Fibroblast of skin of left quadriceps (primary cell): ENCODE data around the gene TAP1.

ENCODE experiments used
- DNase-seq, 2 experiments: peaks; one replicate each; pipeline ENCODE4 v3.0.0-alpha.2; 2013; ENCODE audit warnings: low read depth in 2 of 2

Gene TAP1

GRCh38 chr6:32842021-32842650 is 11.4 kb downstream of the TAP1 start:
- no peak for DNase-seq

GRCh38 chr6:32840604-32841246 is 12.8 kb downstream of the TAP1 start:
- DNase-seq, result no peak

GRCh38 chr6:32839356-32839755 is 14.1 kb downstream of the TAP1 start:
- no peak for DNase-seq

GRCh38 chr6:32838114-32838958 is 15.2 kb downstream of the TAP1 start, which contains the start of gene TAP2:
Gene TAP2 (minus strand): TSS chr6:32838739. CDS start chr6:32838233, 506 bp downstream.
- DNase-seq, result peak; percentile 77 to 78

- no peak for DNase-seq
Observed at GRCh38 chr6:32837651-32838113, 15.8 kb downstream of the TAP1 start.

GRCh38 chr6:32836873-32837272 is 16.6 kb downstream of the TAP1 start:
- DNase-seq, result no peak

GRCh38 chr6:32835167-32835893 is 18.2 kb downstream of the TAP1 start:
- DNase-seq, result no peak

- no peak for DNase-seq
Observed at GRCh38 chr6:32833664-32834063, 19.8 kb downstream of the TAP1 start.

GRCh38 chr6:32832535-32832934 is 21.0 kb downstream of the TAP1 start:
- DNase-seq, result no peak

GRCh38 chr6:32830936-32831335 is 22.6 kb downstream of the TAP1 start:
- DNase-seq, result no peak

GRCh38 chr6:32830017-32830416 is 23.5 kb downstream of the TAP1 start:
- DNase-seq, result no peak

GRCh38 chr6:32829495-32829894 is 24.0 kb downstream of the TAP1 start:
- DNase-seq, result no peak

- DNase-seq, result no peak
Observed at GRCh38 chr6:32827025-32827424, 26.5 kb downstream of the TAP1 start.

- peak; percentile 24 to 34 for DNase-seq
Observed at GRCh38 chr6:32825966-32826365, 27.5 kb downstream of the TAP1 start.

- DNase-seq, result peak; percentile 34 to 36
Observed at GRCh38 chr6:32819729-32820128, 33.8 kb downstream of the TAP1 start.

- no peak for DNase-seq
Observed at GRCh38 chr6:32818867-32819266, 34.6 kb downstream of the TAP1 start.

- DNase-seq, result no peak
Observed at GRCh38 chr6:32816746-32817204, 36.7 kb downstream of the TAP1 start, which contains the start of gene HLA-DOB. Gene HLA-DOB (minus strand): TSS chr6:32817002. CDS start chr6:32816951, 51 bp downstream.

GRCh38 chr6:32815996-32816395 is 37.5 kb downstream of the TAP1 start:
- no peak for DNase-seq

- peak; percentile 21 to 25 for DNase-seq
Observed at GRCh38 chr6:32815115-32815514, 38.4 kb downstream of the TAP1 start.

GRCh38 chr6:32814145-32814544 is 39.4 kb downstream of the TAP1 start:
- no peak for DNase-seq

GRCh38 chr6:32809171-32809570 is 44.3 kb downstream of the TAP1 start:
- no peak for DNase-seq
